Measurements from ENCODE around the gene NRK. TPM values are rescaled to one million over a fixed set of nuclear protein-coding genes. Genes with fewer than 3 reads are reported as not detected.
"Not testable (repeated sequence)": the region's sequence is repeated elsewhere in the genome, so short reads cannot be mapped to it uniquely, and the experiment has no call there.

The NRK gene
- total RNA-seq, 2 experiments from 2014 or later, result not detected

DNA sequence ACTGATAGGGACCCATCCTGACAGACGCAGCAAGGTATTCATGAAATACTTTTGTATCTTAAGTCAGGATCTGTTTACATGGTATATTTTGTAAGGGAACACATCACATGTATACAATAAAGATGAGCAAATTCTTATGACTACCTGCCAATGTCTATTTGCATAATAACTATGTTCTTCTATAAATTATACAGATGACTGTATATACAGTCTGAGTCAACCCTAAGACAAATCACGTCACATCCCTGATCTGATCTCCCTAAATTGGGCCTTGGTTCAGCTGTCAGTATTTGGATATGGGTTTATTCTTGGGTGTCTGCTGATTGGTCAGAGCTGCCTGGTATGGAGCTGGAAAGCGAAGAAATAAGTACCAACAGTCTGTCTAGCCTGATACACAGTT is 122.9 kb downstream of the NRK start:
- H3K27ac Mint-ChIP-seq, result no peak overlapping the region
- CTCF ChIA-PET, result no interaction called here
- no peak overlapping the region for H3K4me3 Mint-ChIP-seq
- no peaks in the 10 kb centered on the region for H3K27me3 Mint-ChIP-seq
- no peaks in the 10 kb centered on the region for H3K9me3 Mint-ChIP-seq
- DNase-seq, result no peak
- no peaks in the 10 kb centered on the region for H3K36me3 Mint-ChIP-seq (ENCODE audit: low read depth)
- POLR2A ChIA-PET, result no interaction called here
- no peaks in the 10 kb centered on the region for H3K4me1 Mint-ChIP-seq

DNA sequence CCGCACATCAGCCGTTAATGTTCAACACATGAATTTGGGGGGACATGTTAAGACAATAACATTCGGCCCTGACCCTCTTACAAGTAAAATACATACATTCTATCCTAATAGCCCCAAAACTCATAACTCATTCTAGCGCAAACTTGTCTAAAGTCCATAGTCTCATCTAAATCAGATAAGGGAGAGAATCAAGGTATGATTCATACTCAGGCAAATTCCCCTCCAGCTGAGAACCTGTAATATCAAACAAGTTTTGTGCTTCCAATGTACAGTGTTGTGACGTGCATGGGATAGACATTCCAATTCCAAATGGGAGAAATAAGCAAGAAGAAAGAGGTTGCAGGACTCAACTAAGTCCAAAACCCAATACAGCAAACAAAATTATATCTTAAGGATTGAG is 147.1 kb downstream of the NRK start:
- POLR2A ChIA-PET, result no interaction called here
- H3K9me3 Mint-ChIP-seq, result peaks cover 2% of the 10 kb centered on the region
- no peak overlapping the region for H3K27ac Mint-ChIP-seq
- H3K27me3 Mint-ChIP-seq, result no peaks in the 10 kb centered on the region
- no peak overlapping the region for H3K4me3 Mint-ChIP-seq
- H3K36me3 Mint-ChIP-seq (ENCODE audit: low read depth), result no peaks in the 10 kb centered on the region
- H3K4me1 Mint-ChIP-seq, result no peaks in the 10 kb centered on the region
- CTCF ChIA-PET, result no interaction called here
- no peak for DNase-seq

DNA sequence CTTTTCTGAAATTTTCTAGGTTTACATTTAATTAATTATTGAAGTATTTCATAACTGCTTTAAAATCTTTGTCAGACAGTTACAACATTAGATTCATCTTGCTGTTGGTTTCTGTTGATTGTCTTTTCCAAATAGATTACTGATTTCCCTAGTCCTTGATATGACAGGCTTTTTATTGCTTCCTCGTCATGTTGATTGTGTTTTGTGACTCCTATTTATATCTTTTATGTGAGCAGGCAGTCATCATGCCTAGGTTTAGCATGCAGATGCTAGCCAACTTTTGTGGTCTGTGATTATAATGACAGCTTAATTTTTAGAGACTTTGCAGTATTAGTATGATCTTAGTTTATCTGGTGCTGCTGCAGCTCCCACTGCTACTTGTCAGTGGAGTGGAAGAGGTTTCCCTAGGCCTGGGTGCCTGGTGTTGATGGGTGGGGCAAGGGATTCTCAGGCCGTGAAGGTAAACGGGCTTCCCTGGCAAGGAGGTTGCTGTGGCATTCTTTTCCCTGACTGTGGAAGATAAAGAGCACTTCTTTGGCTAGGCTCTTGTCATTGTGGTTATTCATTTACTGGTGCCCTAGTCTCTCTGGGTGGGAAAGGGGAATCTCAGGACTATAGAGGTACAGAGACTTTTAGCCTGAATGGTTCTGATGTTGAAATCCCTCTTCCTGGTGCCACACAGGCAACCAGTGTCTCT is 150.5 kb downstream of the NRK start:
- no peaks in the 10 kb centered on the region for H3K27me3 Mint-ChIP-seq
- no peak for DNase-seq
- ChIA-PET CTCF (no interaction called here), POLR2A (no interaction called here)
- peaks cover 4% of the 10 kb centered on the region for H3K9me3 Mint-ChIP-seq
- H3K4me3 Mint-ChIP-seq, result no peak overlapping the region
- no peak overlapping the region for H3K27ac Mint-ChIP-seq
- no peaks in the 10 kb centered on the region for H3K4me1 Mint-ChIP-seq
- no peaks in the 10 kb centered on the region for H3K36me3 Mint-ChIP-seq (ENCODE audit: low read depth)

DNA sequence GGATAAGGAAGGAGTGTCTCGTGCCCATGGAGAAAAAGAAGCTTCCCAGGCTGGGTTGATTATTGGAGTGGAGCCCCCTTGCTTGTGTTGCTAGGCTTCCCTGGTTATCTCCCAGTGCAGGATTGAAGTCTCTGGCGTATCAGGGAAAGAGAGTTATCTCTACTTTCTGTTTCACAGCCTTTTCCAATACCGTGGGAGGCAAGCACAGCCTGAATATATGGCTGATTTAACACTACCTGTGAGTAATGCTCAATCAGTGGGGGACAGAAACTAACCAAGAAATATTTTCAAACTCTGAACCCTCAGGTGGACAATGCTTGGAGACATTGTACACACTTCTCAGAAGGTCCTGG is 151.0 kb downstream of the NRK start:
- H3K4me3 Mint-ChIP-seq, result no peak overlapping the region
- POLR2A ChIA-PET, result no interaction called here
- DNase-seq, result no peak
- H3K9me3 Mint-ChIP-seq, result peaks cover 3% of the 10 kb centered on the region
- H3K36me3 Mint-ChIP-seq (ENCODE audit: low read depth), result no peaks in the 10 kb centered on the region
- H3K27ac Mint-ChIP-seq, result no peak overlapping the region
- CTCF ChIA-PET, result no interaction called here
- no peaks in the 10 kb centered on the region for H3K27me3 Mint-ChIP-seq
- H3K4me1 Mint-ChIP-seq, result no peaks in the 10 kb centered on the region

DNA sequence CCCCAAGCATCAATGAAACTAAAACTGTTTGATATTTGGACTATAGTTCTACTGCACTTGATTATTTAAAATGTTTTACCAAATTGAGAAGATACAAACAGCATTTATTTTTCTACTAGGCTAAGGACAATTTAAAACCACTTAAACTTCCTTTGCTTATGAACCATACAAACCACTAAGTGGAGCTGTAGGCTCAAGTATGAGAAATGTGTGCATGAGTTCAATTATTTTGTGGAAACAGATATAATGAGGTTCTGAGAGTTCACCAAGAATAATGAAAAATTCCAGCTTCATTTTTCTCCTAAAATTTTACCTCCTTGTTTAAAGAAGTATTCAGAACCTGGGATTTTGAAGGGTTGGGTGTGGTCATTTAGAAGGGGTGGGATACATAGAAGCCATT is 153.0 kb downstream of the NRK start:
- CTCF ChIA-PET, result no interaction called here
- Mint-ChIP-seq H3K27ac (no peak overlapping the region), H3K4me3 (no peak overlapping the region), H3K27me3 (no peaks in the 10 kb centered on the region), H3K4me1 (no peaks in the 10 kb centered on the region), H3K36me3 (ENCODE audit: low read depth) (no peaks in the 10 kb centered on the region), H3K9me3 (peaks cover 2% of the 10 kb centered on the region)
- POLR2A ChIA-PET, result no interaction called here
- no peak for DNase-seq

DNA sequence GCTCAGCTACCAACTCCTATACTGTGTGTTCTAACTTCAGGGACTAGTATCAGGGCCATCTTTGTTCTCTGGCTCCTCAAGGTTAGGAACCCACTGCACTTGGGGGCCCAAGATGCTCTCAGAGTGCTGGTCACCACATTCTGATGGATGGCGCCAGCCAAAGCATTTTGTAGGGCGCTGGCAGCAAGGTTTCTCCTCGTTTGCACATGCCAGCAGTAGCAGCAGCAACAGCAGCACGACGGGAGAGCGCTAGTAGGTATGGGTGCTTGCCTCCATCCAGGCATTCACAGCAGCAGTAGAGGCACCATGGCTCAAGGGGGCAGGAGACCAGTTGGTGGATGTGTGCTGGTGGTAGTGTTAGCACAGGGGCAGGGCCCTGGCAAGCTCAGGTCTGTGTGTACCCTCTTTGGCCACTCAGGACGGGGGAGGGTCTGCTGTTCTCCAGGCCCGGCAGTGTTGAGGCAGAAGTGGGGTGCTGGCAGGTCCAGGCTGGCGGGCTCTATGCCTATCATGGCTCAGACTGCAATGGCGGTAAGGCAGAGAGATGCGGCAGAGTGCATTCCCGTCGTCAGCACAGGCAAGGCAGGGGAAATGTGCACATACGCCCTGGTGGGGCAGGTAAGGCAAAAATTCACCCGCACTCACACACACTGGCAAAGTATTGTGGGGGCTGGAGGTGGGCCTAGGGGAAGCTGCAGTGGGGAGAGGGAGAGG is 159.6 kb downstream of the NRK start:
- Mint-ChIP-seq H3K27ac (no peak overlapping the region), H3K4me3 (no peak overlapping the region), H3K4me1 (no peaks in the 10 kb centered on the region), H3K9me3 (peaks cover 4% of the 10 kb centered on the region), H3K27me3 (no peaks in the 10 kb centered on the region), H3K36me3 (ENCODE audit: low read depth) (no peaks in the 10 kb centered on the region)
- ChIA-PET CTCF (no interaction called here), POLR2A (no interaction called here)
- no peak for DNase-seq

DNA sequence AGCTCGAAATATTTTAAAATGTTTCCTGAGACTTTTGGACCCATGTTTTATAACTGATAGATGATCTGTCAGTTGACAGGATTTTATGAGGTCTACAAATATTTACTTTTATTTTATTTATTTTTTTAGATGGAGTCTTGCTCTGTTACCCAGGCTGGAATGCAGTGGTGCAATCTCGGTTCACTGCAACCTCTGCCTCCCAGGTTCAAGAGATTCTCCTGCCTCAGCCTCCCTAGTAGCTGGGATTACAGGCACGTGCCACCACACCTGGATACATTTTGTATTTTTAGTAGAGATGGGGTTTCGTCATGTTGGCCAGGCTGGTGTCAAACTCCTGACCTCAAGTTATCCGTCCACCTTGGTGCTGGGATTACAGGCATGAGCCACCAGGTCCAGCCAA is 166.1 kb downstream of the NRK start:
- H3K4me1 Mint-ChIP-seq; H3K27me3 Mint-ChIP-seq; H3K27ac Mint-ChIP-seq; H3K36me3 Mint-ChIP-seq (ENCODE audit: low read depth); H3K4me3 Mint-ChIP-seq; H3K9me3 Mint-ChIP-seq; DNase-seq; CTCF ChIA-PET; POLR2A ChIA-PET: not testable (repeated sequence)

DNA sequence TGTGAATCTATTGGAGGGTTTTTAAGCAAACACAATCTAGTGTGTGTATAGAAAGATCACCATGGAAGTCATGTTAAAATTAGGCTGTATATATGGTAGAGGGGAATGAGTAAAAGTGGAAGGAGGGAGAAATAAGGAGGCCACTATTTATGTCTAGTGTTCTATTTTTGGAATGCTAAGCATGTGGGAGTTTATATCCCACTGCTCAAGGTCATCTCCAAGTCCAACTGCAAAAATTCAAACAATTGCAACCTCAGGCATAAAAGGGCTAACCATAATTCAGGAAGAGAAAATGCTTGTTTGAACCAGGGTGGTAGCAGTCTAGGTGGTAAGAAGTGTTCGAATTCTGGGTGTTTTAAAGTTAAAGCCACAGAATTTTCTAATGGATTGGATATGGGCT is 177.0 kb downstream of the NRK start:
- Mint-ChIP-seq H3K27ac (no peak overlapping the region), H3K36me3 (ENCODE audit: low read depth) (no peaks in the 10 kb centered on the region), H3K27me3 (no peaks in the 10 kb centered on the region), H3K4me1 (no peaks in the 10 kb centered on the region), H3K9me3 (no peaks in the 10 kb centered on the region), H3K4me3 (no peak overlapping the region)
- CTCF ChIA-PET, result no interaction called here
- no peak for DNase-seq
- POLR2A ChIA-PET, result no interaction called here

DNA sequence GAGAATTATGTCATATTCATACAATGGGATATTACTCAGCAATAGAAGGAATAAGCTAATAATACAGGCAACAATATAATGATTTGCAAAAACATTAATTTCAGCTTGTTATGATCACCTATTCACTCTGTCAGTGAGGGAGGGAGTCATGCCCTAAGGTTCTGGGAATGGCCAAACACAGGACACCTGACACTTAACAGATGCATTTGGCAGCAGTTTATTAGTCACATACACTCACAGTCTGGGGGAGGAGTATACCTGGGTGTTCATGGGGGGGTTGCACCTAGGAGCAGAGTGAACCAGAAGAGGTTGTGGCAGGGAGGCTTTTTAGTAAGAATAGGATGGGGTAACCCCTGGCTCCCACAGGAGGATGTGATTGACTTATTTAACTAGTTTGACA is 177.9 kb downstream of the NRK start:
- no peaks in the 10 kb centered on the region for H3K27me3 Mint-ChIP-seq
- ChIA-PET CTCF (no interaction called here), POLR2A (no interaction called here)
- no peak for DNase-seq
- no peak overlapping the region for H3K4me3 Mint-ChIP-seq
- no peaks in the 10 kb centered on the region for H3K9me3 Mint-ChIP-seq
- no peak overlapping the region for H3K27ac Mint-ChIP-seq
- H3K4me1 Mint-ChIP-seq, result no peaks in the 10 kb centered on the region
- H3K36me3 Mint-ChIP-seq (ENCODE audit: low read depth), result no peaks in the 10 kb centered on the region

DNA sequence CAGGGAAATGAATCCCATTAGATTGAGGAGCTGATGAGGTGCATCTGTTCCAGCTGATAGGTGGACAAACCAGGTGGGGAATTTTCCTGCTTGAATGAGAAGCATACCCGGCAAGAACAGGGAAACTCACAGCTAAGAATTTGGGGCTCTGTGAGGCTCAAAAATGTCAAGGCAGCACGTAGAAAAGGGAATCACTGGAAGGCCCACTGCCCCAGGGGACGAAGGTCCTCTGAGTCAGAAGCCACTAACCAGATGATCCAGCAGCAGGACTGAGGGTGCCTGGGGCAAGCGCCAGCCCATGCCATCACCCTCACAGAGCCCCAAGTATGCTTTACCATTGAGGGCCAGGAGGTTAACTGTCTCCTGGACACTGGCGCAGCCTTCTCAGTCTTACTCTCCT is 178.3 kb downstream of the NRK start:
- CTCF ChIA-PET, H3K4me1 Mint-ChIP-seq, H3K27ac Mint-ChIP-seq: not testable (repeated sequence)

DNA sequence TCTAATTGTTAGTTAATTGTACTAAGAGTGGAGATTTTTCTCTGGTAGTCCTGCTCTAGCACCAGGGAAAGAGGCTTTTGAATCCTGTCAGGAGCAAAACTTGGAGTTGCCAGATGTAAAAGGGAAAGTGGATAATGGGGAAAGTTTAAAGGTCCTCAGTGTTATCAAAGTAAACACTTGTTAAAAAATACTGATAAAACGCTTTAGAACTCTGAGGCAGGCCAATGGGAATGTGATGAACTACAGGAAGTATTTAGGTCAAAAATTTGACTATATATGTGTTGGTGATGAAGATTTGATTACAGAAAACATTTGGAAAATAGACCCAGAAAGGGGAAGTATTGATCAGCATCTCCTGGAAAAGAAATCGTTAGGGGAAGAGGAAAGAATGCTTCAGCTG is 183.3 kb downstream of the NRK start:
- no peak for DNase-seq
- H3K27ac Mint-ChIP-seq, result no peak overlapping the region
- ChIA-PET CTCF (no interaction called here), POLR2A (no interaction called here)
- no peaks in the 10 kb centered on the region for H3K9me3 Mint-ChIP-seq
- H3K4me1 Mint-ChIP-seq, result no peaks in the 10 kb centered on the region
- no peaks in the 10 kb centered on the region for H3K36me3 Mint-ChIP-seq (ENCODE audit: low read depth)
- H3K4me3 Mint-ChIP-seq, result no peak overlapping the region
- no peaks in the 10 kb centered on the region for H3K27me3 Mint-ChIP-seq

More for the DNA sequence above, 178.3 kb downstream of the NRK start:
- H3K4me3 Mint-ChIP-seq; POLR2A ChIA-PET; DNase-seq; H3K9me3 Mint-ChIP-seq; H3K36me3 Mint-ChIP-seq (ENCODE audit: low read depth); H3K27me3 Mint-ChIP-seq: not testable (repeated sequence)

DNA sequence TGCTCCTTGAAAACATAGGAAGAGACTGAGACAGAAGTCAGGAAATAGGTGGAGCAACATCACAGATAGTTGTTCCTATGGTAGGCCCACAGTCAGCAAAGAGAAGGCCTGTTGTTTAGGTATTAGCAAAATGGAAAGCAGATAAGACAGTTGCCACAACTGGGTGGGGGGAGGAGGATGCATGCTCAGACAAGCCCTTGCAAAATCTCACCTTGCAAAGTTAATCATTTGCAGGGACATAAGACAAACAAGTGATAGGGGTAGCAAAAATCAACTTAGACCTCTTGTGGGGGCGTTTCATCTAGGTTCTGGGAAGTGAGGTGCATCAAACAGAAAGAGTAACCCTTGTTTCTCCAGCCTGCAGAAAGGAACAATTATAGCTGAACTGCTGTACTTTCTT is 185.5 kb downstream of the NRK start:
- Mint-ChIP-seq H3K4me3 (no peak overlapping the region), H3K36me3 (ENCODE audit: low read depth) (no peaks in the 10 kb centered on the region)

More for the DNA sequence above, 185.5 kb downstream of the NRK start:
- Mint-ChIP-seq H3K27ac (no peak overlapping the region), H3K4me1 (no peaks in the 10 kb centered on the region), H3K9me3 (no peaks in the 10 kb centered on the region), H3K27me3 (no peaks in the 10 kb centered on the region)
- POLR2A ChIA-PET, result no interaction called here
- CTCF ChIA-PET, result no interaction called here
- DNase-seq, result no peak

All from activated CD4-positive, alpha-beta memory T cell treated with anti-CD3 and anti-CD28 coated beads, Interleukin-2, amount 10 ng/mL, durations not matched to agents 7 days and 5 days (primary cell).